AG10803 (cell line): ENCODE results near the gene METRNL.

Source experiments
- DNase-seq: peaks from one replicate; pipeline ENCODE4 v3.0.0; 2010; ENCODE audit warnings: low read depth
- H3K4me3 ChIP-seq: 2 replicates; pipeline ENCODE4 v1.5.1; 2011; ENCODE audit warnings: mild to moderate bottlenecking, low read length, control low read depth
- TF ChIP-seq, protein P1 (sequence below): conservative IDR thresholded peaks from 2 replicates; pipeline ENCODE4 v1.5.1; 2011; ENCODE audit warnings: mild to moderate bottlenecking, low read length, control low read depth, inconsistent platforms

Gene METRNL

DNA sequence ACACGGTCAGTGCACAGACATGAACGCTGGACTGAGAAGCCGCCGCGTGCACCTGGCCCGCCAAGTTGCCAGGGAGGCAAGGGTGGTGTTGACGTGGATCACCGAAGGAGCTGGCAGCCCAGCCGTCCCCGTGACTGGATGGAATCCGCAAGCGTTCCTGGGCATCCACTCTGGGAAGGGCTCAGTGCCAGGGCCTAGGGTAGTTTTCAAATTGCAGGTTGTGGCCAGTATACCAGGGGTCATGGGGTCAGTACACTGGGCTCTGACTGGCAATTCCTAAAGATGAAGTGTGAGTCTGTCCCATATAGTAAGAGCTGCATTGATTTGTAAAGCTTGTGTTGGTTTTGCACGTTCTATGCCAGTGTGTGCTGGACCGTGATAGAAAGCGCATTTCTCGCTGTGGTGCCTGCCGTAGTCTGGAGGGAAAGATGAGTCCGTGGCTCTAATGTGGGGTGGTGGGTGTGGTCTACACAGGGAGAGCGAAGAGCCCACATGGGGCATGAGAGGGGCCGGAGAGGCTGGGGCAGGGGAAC, 21.1 kb upstream of the METRNL start:
- no peak overlapping the region for H3K4me3 ChIP-seq
- no peak for DNase-seq
- TF ChIP-seq, protein P1, sequence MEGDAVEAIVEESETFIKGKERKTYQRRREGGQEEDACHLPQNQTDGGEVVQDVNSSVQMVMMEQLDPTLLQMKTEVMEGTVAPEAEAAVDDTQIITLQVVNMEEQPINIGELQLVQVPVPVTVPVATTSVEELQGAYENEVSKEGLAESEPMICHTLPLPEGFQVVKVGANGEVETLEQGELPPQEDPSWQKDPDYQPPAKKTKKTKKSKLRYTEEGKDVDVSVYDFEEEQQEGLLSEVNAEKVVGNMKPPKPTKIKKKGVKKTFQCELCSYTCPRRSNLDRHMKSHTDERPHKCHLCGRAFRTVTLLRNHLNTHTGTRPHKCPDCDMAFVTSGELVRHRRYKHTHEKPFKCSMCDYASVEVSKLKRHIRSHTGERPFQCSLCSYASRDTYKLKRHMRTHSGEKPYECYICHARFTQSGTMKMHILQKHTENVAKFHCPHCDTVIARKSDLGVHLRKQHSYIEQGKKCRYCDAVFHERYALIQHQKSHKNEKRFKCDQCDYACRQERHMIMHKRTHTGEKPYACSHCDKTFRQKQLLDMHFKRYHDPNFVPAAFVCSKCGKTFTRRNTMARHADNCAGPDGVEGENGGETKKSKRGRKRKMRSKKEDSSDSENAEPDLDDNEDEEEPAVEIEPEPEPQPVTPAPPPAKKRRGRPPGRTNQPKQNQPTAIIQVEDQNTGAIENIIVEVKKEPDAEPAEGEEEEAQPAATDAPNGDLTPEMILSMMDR = no peak

DNA sequence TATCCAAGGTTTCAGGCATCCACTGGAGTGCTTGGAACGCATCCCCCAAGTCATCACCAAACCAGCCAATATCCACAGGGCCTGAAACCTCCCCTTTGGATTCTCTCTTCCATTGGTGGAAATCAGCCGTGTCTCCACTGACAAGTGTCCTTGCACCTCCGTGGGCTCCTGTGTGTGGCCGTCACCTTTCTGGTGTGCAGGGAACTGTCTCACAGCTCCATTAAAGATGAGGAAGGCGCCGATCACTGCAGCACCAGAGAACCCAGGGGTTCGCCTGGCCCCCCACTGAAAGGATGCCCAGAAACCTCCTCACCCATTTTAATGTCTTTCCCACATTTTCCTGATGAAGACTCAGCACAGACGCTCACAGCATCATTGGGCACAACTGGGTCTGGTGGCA, 17.8 kb upstream of the METRNL start:
- no peak for DNase-seq
- no peak overlapping the region for H3K4me3 ChIP-seq
- TF ChIP-seq, protein P1 = no peak

DNA sequence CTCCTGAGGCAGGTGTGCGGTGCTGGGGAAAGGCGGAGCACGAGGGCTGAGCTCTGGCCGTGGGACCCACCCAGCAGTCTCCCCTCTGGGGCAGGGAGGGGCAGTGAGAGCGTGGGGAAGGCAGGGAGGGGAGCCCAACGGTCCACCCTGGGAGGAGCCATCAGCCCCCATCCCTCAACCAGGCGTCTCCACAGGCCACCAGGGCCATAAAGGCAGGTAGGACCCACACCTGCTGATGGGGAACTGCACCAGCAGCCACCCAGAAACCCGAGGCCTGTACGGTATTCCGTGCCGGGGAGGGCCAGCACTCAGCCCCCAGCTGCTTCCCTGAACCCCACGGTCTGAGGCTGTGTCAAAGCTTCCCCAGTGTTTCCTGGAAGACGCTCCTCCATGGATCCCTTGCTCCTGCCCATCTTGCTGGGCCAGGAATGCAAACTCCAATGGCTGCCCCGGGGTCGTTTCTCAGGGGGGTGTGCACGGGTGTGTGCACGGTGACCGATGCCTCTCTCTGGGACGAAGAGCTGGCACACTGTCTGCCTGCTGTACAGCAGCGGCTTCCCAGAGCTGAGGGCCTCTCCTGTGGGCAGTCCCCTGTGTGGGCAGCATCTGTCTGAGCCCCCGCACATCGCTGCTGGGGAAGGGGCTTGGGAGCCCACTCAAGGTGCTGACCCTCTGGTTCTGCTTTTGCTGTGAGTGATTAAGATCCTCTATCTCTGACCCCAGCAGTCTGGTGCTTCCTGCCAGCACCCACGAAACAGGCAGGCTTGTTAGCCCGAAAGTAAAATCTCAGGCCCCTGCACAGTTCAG, 17.2 kb upstream of the METRNL start:
- no peak overlapping the region for H3K4me3 ChIP-seq
- TF ChIP-seq, protein P1 = no peak
- DNase-seq = no peak

DNA sequence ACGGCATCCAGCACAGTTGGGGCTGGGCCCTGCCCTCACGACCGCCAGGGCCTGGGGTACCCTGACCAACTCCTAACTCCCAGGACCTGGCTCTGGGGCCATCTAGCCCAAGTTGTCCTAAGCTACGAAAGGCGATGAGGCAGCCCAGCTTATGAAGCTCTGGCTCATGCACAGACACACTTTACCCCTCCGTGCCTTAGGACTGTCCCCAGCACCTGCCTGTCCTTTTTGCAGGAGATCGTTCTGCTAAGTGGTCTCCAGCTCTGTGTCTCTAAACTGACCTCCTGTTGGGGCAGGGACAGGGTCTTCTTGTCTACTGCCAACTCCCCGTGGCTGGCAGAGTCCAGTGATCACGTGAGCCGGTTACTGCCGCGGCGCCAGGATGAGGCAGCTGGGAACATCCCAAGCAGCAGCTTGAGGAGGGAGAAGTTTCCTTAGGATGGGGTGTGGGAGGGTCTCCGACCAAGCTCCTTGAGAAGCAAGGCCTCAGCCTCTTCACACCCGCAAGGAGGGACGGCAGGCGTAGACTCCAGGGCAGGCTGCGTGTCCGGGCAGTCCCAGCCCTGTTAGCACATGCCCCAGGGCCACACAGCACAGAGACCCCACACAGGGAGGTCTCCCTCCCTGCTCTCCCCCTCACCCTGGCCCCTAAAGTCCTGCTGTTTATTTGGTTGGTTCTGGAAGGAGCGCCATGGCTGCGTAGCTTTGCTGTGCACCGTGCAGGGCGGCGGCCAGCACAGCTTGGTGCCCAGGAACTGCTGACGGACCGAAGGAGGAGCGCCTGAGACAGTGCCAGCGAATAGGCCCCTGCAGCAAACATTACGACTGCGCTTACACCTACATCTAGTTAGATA, 16.4 kb upstream of the METRNL start:
- no peak overlapping the region for H3K4me3 ChIP-seq
- no peak for DNase-seq
- TF ChIP-seq, protein P1 = no peak

DNA sequence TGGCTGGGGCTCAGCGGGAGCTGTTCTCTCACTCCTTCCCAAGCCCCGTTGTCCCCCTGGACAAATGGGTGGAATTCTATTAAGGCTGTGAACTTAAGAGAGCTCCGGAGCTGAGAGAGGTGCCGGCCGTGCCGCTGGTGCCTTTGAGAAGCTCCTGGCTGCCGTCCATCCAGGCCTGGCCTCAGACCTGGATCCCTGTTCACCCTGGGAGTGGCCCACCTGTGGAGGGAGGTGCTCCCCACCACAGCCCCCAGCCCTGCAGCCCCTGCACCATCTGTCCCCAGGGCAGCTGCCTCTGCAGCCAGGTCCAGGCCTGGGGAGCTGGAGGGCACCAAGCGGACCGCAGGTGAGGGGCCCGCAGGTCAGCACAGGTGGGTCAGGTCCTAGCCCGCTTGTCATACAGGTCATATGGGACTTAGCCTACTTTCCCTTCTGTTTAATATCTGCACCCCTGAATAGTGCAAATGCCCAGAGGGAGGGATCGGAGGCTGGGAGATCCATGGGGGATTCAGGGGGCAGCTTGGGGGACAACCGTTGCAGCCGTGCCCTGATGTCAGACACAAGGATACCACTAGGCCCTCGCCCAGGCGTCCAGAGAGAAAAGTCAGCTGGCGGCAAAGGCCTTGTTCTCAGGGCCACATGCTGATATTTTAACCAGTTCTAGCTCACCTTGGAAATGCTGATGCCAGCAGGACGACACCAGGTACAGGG, 15.2 kb upstream of the METRNL start:
- no peak for DNase-seq
- TF ChIP-seq, protein P1 = no peak
- no peak overlapping the region for H3K4me3 ChIP-seq

DNA sequence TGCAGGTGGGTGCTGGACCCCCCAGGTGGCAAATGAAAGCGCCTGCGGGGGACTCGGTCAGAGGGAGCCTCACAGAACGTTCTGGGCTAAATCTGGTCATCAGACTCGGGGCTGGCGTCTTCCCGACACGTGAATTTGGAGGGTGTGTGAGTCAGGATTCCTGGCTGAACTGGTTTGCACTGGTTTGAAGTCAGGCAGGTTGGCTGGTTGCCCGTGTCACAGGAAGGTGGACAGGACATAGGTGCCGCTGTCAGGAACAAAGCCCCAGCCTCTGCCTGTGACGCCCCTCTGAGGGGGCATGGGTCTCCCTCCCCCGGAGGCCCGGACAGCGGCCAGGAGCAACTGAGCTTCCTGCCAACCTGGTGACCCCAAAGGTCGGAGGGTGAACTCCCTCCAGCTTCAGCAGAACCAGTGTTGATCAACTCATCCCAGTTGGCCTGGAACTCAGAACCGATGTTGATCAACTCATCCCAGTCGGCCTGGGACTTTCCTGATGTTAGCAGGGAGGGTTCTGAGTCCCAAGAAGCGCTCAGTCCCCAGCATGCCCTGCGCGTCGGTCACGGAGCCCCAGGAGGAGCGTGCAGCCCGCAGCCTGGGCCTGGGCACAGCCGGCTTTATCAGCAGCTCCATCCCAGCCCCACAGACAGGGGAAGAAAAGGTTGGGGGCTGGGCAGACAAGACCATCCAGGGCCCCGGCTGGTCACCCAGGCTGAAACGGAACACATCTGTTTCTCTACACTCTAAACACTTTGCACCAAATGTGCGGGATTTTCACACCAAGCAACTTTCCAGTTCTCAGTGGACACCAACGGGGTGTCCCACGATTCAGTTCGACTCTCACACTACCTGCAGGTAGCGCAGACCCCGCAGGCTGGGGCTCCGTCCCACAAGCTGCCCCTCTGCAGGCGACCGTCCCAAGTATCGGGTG, 14.4 kb upstream of the METRNL start:
- TF ChIP-seq, protein P1 = no peak
- no peak for DNase-seq
- H3K4me3 ChIP-seq = no peak overlapping the region
